Measurements from ENCODE around the gene ADCY1.
A peak's percentile ranks its signal among the peaks of the same experiment; 100 is the strongest.

ADCY1 gene

DNA sequence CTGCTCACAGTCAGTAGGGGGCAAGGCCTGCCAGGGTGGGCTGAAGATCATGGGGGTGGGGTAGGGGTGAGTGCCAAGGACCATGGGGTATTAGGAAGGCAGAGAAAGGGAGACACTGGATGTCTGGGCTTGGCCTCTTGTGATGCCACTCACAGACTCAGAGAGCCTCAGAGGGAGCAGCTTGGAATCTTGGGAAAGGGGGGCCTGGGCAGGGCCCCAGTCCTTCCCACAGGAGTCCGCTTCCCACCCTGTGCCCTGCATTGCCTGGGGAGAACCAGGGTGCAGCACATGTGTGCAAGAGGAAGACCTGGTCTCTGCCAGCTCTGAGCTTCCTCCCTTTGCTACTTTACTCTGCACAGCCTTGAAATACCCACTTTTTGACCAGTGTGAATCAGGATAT lies 4.3 kb downstream of the ADCY1 start:
- in situ Hi-C loops (cut with HindIII; ENCODE audit: low pct_ligation_motif_present, low sequenced_read_pairs), result no loop called here
- DNase-seq, result no peak
- H3K27me3 ChIP-seq (replicated peaks), result peaks cover 38% of the 10 kb centered on the region
- no peaks in the 10 kb centered on the region for H3K36me3 ChIP-seq (replicated peaks)
- H3K27ac ChIP-seq, result no peak overlapping the region
- no peak overlapping the region for H3K4me3 ChIP-seq (ENCODE audit: low read depth, low read length)
- TF ChIP-seq, protein P1, sequence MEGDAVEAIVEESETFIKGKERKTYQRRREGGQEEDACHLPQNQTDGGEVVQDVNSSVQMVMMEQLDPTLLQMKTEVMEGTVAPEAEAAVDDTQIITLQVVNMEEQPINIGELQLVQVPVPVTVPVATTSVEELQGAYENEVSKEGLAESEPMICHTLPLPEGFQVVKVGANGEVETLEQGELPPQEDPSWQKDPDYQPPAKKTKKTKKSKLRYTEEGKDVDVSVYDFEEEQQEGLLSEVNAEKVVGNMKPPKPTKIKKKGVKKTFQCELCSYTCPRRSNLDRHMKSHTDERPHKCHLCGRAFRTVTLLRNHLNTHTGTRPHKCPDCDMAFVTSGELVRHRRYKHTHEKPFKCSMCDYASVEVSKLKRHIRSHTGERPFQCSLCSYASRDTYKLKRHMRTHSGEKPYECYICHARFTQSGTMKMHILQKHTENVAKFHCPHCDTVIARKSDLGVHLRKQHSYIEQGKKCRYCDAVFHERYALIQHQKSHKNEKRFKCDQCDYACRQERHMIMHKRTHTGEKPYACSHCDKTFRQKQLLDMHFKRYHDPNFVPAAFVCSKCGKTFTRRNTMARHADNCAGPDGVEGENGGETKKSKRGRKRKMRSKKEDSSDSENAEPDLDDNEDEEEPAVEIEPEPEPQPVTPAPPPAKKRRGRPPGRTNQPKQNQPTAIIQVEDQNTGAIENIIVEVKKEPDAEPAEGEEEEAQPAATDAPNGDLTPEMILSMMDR (IDR thresholded peaks at IDR 0.05; ENCODE audit: low read depth, low read length, missing control alignments), result no peak

DNA sequence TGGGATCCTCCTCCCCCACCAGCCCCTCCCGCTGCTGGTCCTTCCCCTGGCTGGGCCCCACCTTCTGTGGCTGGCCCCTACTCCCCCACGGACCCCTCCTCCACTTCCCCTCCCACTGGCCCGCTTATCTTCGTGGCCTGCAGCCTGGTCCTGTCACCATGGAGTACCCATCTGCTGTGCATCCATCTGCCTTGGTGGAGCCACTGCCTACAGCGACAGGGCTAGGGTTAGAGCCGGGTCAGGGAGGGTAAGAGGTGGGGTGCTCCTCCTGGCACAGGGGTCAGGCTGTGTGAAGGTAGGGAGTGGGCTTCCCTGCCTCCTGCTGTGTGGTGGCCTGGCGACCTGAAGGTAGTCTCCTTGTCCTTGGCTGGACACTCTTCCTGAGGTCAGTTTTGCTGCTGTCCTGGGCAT lies 5.2 kb downstream of the ADCY1 start:
- no peak for DNase-seq
- Histone ChIP-seq H3K27me3 (replicated peaks) (peaks cover 32% of the 10 kb centered on the region), H3K36me3 (replicated peaks) (no peaks in the 10 kb centered on the region), H3K27ac (no peak overlapping the region), H3K4me3 (ENCODE audit: low read depth, low read length) (no peak overlapping the region)
- in situ Hi-C loops (cut with HindIII; ENCODE audit: low pct_ligation_motif_present, low sequenced_read_pairs), result no loop called here
- TF ChIP-seq, protein P1 (IDR thresholded peaks at IDR 0.05; ENCODE audit: low read depth, low read length, missing control alignments), result no peak

DNA sequence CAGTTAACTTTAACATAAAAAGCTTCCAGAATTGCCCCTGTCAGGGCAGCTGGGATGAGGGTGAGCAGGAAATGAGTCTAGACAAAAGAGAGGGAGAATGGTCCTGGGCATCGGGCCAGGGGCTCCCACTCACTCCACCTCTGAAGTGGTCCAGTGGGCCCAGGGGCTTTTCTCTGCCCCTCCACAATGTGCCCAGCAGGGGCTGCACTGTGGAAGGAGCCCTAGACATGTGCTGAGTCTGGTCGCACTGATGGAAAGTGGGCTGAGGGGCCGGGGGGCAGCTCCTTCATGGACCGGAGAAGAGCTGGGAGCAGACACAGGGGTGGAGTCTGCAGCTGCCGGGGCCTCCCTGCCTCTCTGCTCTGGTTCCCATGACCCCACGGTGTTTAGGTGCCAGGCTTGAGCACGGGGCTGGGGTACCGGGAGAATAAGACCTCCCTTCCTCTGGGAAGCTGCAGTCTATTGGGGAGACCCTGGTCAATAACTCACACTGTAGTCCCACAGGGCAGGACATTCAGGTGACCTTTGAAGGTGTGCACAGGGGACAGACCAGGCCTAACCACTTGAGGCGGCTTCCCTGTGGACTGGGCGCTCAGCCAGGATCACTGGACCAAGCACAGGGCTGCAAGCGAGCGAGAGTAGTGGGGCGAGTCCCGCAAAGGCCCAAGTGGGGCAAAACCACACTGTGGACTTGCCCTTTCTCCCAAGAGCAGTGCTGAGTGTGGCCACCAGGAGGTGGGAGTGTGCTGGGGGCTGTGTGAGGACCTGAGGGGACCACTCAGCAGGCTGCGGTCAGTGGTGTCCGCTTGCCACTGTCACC lies 6.1 kb downstream of the ADCY1 start:
- in situ Hi-C loops (cut with HindIII; ENCODE audit: low pct_ligation_motif_present, low sequenced_read_pairs), result no loop called here
- peaks cover 25% of the 10 kb centered on the region for H3K27me3 ChIP-seq (replicated peaks)
- DNase-seq, result no peak
- no peaks in the 10 kb centered on the region for H3K36me3 ChIP-seq (replicated peaks)
- H3K4me3 ChIP-seq (ENCODE audit: low read depth, low read length), result no peak overlapping the region
- TF ChIP-seq, protein P1 (IDR thresholded peaks at IDR 0.05; ENCODE audit: low read depth, low read length, missing control alignments), result peak; percentile 60
- H3K27ac ChIP-seq, result no peak overlapping the region

DNA sequence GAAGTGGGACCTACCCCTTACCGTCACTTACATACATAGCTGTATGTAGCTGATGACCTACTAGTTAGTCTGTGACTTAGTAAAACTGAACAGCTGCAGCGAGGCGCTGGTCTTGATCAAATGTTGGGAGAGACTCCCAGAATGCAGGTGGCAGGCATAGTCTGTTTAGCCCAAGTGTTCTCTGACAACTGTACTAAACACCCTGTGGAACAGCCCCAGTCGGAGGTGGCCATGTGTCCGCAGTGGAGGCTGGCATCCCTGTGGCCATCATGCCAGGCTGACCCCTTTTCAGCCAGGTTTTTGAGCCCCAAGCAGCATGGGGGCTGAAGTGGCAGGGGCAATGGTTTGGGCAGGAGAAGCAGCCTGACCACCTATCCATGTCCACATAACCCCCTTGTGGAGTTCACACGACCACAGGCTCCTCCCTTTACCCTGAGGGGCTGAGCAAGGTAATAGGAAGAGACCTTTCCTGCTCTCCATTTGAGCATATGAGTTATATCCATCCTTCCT lies 7.2 kb downstream of the ADCY1 start:
- H3K27ac ChIP-seq, result no peak overlapping the region
- no peak for DNase-seq
- TF ChIP-seq, protein P1 (IDR thresholded peaks at IDR 0.05; ENCODE audit: low read depth, low read length, missing control alignments), result no peak
- peaks cover 14% of the 10 kb centered on the region for H3K27me3 ChIP-seq (replicated peaks)
- no peaks in the 10 kb centered on the region for H3K36me3 ChIP-seq (replicated peaks)
- H3K4me3 ChIP-seq (ENCODE audit: low read depth, low read length), result no peak overlapping the region
- in situ Hi-C loops (cut with HindIII; ENCODE audit: low pct_ligation_motif_present, low sequenced_read_pairs), result no loop called here

DNA sequence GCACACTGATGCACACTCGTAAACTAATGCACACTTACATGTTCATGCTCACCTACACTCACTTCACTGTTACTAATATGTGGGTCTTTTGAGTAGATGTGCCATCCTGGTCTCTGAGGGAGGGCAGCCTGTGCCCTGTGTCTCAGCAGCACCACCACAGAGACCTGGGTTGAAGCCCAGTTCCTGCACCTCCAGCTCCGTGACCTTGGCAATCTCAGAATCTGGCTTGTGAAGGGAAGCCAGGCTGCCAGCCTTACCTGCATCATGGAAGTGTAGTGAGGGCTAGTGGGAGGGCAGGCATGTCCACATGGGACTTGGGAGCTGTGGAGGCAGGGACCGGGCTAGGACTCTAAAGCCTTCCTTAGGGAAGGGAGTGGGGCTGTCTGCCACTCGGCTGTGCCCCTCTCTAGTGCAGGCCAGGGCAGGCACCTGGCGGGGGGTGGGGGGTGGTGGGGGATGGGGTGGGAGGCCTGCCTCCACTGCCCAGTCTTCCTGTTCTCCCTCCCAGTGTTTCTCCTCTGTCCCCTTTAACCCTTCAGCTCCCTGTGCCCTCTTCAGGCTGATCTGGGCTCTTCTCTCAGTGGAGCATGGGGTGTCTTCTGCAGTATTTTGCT lies 8.1 kb downstream of the ADCY1 start:
- no peak overlapping the region for H3K4me3 ChIP-seq (ENCODE audit: low read depth, low read length)
- peaks cover 6% of the 10 kb centered on the region for H3K27me3 ChIP-seq (replicated peaks)

More for the DNA sequence above, 8.1 kb downstream of the ADCY1 start:
- Histone ChIP-seq H3K27ac (no peak overlapping the region), H3K36me3 (replicated peaks) (no peaks in the 10 kb centered on the region)
- TF ChIP-seq, protein P1 (IDR thresholded peaks at IDR 0.05; ENCODE audit: low read depth, low read length, missing control alignments), result no peak
- in situ Hi-C loops (cut with HindIII; ENCODE audit: low pct_ligation_motif_present, low sequenced_read_pairs), result no loop called here
- DNase-seq, result no peak
